Measurements from ENCODE around the gene KCNS3.
A peak's percentile ranks its signal among the peaks of the same experiment; 100 is the strongest.

KCNS3 gene, protein sequence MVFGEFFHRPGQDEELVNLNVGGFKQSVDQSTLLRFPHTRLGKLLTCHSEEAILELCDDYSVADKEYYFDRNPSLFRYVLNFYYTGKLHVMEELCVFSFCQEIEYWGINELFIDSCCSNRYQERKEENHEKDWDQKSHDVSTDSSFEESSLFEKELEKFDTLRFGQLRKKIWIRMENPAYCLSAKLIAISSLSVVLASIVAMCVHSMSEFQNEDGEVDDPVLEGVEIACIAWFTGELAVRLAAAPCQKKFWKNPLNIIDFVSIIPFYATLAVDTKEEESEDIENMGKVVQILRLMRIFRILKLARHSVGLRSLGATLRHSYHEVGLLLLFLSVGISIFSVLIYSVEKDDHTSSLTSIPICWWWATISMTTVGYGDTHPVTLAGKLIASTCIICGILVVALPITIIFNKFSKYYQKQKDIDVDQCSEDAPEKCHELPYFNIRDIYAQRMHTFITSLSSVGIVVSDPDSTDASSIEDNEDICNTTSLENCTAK

DNA sequence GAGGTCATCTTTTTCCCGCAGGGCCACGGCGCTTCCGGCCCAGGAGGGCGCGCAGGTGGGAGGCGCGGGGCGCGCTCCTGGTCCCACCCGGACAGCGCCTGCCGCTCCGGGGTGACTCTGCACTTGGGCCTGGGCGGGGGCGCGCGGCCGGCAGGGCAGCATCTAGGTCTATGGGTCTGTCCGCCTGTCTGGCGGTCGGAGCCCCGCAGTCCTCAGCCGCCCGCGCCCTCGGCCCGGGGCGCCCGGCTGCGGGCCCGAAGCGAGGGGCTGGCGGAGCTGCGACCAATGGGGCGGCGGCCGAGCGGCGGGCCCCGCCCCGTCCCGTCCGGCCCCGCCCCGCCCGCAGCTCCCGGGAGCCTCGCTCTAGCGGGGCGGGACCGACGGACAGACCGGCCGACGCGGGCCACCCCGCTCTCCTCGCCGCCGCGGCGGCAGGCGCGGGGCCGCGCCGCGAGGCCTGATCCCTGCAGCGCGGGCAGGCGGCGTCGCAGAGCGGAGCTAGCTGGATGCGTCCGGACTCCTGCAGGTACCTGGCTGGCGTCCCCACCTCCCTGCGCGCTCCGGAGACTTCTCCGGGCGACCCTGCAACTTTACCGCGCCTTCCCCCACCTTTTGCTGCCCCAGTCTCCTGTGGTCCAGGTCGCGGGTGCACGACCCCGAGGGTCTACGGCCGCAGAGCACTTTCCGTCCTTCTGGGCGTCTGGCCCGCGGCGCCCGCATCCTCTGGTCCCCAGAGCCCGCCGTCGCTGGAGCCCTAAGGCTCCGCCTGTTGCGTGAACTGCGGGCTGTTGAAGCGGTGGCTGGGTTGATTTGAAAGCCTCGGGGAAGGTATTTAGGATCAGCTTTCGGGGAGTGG is at the start of gene KCNS3:
Gene KCNS3, plus strand, starts transcription at position 387 of the 856 bp plus-strand sequence. CDS start 52,342 bp downstream, outside the sequence.
- DNase-seq = no peak

DNA sequence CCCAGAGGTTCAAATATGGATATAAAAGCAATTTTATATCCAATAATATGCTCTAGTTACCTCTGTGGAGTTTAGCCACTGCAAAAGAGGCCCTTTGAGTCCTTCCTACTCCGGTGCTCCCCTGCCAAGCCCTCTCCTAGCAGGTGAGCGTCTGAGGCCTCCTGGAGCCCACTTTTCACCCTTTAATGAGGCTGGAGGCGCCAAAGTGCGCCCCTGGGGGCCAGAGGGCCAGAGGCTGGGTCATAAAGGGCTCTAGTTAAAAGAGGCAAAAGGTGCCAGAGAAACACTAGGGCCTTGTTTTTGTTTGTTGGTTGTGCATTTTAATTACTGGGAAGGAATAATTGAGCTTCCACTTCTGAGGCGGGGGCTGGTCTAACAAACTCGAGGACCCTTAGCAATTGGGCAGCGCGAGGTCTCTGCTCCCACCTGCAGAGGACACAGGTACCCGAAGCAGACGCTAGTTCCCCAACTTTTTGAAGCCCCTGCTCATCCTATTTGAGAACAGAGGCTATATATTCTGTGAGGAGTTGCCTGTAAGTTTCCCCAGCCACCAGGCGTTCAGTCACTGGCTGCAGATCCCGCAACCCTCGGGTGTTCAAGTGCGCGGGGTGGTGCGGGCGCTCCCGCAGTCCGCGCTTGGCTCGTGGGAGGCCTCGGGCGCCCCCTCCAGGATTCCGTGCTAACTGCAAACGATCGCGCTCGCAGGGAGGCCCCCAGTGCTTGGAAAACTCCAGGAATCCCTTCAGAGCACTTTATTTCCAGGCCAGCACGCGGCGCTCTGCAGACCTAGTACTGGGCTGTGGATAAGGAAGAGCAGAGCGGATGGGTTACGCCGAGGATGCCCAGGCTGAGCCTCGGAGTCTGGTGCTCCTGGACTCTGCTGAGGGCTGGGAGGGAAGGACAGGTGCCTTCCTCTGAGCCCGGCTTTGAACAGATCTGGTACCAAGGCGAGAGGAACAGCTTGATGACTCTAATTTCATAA is 48.1 kb upstream of the KCNS3 start:
- DNase-seq = peak in 1 of 2 experiments; percentile 68

DNA sequence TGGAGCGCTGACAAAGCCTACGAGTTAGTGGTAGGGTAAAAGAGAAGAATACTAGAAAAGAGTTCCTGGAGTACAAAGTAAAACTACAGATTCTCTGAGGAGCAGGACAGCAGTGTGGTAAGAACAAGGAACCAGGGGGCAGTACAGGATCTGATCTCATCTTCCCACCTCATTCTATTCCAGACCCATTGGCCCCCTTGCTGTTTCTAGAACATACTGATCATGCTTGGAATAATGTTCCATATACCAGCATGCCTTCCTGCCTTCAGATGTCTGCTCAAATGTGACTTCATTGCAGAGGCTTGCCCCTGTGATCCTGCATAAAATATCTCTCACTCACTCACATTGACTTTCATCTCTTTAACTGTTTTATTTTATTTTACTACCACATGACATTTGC is 43.0 kb upstream of the KCNS3 start:
- DNase-seq = no peak

DNA sequence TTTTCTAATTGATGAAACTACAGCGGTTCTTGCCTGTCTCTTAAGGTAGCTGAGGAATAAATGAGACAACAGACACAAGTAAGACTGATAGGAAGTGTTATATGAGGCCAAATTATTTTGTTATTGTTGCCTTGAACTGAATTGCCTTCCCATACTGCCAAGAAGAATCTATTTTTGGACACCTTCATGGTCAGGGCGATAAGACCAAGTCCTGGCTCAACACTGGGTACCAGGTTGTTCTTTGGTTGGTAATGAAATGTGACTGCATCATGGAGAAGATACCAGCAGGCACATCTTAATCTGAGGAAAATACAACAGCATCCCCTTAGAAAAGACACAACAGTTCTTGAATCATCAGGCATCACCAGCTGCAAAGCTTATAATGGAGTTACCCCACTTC is 38.5 kb upstream of the KCNS3 start:
- DNase-seq = no peak

DNA sequence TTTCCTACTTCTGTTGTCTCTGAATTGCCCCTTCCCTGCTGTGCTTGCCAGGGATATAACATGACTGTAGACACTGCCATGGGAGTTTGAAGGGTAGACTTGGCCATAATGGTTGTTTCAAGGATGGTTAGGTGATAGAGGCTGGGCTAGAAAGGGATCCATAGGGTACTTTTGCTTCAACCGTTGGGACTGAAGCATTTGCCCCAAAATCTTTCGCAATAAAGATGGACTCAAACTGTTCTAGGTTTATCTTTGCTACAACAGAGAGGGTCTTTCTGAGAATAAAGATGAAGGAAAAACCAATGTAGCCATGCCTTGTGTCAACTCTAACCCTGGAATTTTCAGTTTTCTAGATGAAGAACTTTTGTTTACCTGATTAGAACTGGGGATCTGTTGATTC is 35.0 kb upstream of the KCNS3 start:
- no peak for DNase-seq

DNA sequence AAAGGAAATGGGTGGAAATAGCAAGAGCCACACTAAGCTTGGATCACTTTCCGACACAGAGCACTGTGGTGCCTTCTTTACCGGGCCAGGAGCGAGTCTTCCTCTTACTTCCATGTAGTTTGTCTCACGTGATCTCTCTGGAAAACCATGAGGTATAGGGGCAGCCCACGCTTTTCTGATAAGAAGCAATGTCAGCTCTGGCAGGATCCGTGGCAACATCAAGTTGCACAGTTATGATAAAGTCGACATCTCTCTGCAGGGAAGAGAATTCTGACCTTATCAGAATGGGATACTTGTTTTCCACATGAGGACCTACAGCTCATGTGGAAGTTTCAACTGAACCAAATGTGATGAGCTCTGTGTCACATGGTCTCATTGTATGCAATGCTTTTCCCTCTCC is 32.7 kb upstream of the KCNS3 start:
- DNase-seq = no peak

DNA sequence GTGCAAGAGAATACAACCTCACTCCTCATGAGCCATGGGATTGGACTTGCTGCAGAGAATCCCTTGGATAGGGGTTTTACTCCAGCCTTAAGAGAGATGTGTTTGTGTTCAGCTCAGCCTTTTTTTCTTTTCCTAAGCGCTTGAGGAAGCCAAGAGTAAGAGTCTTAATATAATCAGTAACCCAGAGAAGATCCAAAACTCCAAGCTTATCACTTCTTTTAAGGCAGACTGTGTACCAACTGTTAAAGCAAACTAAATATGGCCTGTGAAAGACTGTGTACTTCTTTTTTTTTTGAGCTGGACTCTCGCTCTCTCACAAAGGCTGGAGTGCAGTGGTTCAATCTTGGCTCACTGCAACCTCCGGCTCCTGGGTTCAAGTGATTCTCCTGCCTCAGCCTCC is 31.8 kb upstream of the KCNS3 start:
- DNase-seq = no peak

DNA sequence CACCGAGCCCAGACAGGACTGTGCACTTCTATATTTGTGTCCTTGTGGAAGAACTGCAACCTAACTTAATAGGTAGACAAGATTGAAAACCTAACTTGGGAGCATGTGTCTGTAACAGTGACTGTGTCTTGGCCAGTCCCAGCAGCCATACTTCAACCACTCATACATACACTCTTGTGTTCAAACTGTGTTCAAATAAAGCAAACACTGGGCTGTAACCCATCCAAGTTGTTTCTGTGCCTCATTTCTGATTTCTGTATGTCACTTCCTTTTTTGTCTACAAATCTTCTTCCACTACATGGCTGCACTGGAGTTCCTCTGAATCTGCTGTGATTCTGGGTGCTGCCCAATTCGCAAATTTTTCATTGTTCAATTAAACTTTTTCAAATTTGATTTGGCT is 31.2 kb upstream of the KCNS3 start:
- no peak for DNase-seq

DNA sequence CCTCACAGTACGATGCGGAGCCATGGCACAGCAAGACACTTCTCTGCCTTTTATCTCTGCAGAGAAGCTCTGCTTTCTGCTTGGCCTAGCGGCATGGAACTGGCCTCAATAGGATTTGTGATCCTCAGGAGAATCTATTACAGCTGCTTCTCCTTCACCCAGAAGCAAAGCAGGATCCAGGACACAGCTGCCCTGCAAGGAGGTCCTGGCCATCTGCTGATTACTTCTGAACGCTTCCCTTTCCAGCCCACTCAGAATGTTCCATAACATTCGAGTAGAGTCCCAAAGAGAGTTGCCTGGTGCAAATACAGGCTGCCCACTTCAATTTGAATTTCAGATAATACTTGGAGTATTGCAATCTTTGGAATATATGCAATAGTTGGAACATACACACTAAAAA is 29.2 kb upstream of the KCNS3 start:
- no peak for DNase-seq

DNA sequence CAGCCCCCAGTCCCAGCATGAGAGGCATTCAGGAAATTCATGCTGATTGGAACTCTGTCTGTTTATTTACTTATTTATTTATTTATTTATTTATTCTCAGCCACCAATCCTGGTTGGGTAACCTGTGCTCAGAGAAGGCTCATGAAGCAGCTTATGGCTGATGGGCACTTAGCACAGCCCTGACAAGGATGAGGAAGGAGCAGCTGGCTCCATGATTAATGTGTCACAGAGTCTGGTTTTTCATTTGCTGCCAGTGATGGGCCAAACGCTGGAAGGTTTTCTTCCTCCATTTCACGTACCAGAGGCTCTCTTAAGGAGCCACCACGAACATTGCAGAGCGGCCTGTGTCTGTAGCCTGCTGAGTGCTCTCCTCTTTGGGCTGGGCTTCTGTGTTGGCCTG is 28.3 kb upstream of the KCNS3 start:
- DNase-seq = no peak

DNA sequence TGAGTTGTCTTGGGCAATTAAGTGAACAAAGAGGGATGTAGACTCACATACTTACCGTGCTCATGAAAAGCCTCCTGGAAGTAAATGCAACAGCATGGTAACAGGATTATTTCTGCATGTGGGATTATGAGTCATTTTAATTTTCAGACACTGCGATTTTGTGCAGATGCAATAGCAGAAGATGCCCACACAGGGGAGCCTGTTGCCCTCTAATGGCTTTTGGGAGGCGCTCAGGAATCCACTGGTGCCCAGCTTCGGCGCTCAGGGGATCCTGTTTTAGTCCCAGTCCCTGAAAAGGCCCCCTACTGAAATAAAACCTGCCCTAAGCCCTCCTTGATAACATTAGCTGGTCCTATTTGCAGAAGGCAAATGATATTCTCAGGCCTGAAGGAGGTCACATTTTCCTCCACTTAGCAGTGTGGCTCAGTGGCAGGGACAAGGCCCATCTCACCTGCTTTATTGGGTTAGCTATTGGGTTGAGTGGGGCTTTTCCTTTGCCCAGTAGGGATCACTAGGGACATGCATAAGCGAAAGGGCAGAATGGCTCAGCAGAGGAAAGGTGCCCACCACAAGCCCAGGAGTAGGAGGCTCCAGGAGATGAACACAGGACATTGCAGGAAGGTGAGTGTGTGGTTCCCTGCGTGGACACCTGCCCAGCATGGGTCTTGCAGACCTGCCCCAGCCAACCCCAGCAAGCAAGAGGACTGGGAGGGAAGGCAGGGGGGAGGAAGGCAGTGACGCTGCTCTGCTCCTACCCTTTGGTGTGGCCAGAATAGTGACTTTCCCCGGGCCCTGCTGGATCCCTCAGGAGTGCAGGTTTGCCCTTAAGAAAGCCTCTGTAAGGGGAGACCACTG is 26.5 kb upstream of the KCNS3 start:
- DNase-seq = peak; percentile 41 to 68

DNA sequence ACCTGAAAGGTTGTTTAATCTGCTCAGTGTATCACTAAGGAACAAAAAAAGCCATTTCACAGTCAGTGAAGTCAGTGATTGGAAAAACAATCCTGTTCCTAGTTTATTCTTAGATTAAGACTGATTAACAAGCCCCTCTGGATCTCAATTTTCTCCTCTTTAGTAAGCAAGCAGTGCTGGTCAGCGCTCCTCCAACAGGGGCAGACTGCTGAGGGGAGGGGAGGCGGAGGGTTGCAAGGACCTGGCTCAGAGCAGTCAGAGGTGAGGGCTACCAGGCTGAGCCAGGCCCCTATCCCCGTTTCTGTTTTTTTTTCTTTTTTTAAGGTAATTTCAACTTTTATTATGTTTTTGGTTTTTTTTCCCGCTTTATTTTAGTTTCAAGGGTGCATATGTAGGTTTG is 24.7 kb upstream of the KCNS3 start:
- DNase-seq = no peak

DNA sequence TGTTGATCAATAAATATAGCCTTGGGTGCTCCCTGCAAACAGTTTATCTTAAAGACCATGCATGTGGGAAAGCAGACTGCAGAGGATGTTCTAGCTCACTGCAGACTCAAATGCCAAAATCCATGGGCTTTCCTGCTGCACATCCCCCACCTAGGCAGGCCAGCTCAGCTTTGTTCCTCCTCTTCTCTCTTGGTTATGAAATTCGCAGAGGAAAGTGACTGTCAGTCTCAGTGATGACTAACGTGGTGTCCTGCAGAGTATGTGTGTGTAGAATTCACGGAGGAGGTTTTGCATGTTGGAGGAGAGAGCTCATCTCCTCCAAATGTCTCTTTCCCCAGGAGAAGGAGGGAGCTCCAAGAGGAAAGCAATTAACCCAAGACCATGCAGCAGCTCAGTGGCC is 21.4 kb upstream of the KCNS3 start:
- no peak for DNase-seq

DNA sequence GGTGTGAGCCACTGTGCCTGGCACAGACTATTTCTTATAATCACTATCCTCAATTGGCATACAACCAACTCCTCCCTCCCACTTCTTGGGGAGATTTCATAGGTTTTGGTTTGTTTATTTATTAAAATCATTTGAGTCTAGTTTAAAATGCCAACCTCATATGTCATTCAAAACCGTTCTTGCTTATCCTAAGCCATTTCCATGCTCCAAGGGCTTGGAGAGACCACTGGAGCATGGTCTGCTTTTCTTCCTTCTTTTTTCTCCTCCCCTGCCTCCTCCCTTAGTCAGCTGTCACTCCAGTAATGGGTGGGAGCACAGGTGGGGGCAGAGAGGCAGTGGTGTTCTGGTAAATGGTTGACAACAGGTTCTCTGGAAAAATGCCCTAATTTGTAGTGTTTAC is 20.4 kb upstream of the KCNS3 start:
- DNase-seq = no peak

DNA sequence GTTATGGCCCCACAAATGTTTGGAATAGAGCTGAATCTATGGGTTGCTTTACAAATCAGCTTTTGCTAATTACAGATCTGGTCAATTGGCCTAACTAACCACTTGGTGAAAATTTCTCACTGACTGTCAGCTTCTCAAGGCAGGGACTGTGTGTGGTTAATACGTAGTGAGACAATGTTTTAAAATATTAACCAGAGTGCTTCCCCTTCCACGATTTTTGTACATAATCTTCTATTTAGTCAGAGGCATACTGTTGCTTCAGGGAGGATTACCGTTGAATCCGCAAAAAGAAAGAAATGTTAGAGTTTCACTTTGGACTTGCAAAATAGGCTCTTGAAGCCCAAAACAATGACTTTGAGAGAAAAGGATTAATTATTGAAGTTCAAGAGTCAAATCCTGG is 14.9 kb upstream of the KCNS3 start:
- DNase-seq = no peak

DNA sequence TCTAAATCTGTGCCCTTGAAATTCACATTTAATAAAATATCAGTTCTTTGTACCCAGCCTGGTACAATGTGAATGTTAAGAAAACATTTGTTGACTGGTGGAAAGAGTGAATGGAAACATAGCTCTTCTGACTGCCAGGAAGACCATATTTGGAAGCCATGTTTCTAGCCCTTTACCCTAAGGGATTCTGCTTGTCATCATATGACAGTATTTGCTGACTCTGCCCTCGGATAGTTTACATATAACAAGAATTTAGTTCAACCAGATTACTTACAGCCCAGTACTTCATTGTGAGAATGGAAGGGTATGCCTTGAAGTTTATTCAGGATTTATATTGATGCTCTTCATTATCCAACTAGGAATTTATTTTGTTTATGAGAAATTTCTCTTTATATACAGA is 13.8 kb upstream of the KCNS3 start:
- no peak for DNase-seq

DNA sequence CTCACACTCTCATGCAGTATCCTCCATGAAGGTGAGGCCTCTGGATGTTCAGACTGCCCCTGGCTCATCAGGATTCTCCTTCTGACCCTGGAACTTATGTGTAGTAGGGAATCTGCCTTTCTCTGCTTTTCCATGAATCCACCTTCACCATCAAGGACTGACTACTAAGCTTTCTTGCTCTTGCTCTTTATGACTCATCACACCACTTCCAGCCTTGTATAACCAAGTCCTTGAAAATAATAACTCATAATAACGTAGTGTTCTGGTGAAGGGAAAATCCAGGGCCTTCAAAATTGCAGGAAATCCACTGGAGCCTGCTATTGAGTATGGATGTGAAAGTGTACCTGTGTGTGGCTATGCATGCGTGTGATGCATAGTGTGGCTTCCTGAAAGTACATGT is 11.3 kb upstream of the KCNS3 start:
- DNase-seq = no peak

DNA sequence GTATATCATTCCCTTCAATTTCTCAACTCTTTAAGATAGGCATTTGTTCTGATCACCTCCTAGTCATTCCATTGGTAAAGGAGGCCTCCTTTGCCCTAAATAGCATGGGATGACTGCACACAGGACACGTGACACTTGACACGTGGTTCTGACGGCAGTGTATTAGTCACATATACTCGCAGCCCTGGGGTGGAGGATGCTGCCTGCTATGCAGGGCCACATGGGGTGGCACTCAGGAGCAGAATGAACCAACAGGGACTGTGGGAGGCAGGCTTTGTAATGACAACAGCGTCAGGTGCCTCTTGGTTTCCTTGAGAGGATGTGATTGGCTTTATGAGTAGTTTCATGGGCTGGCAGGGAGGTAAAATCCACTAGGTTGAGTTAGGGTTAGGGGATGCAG is 9.3 kb upstream of the KCNS3 start:
- no peak for DNase-seq

DNA sequence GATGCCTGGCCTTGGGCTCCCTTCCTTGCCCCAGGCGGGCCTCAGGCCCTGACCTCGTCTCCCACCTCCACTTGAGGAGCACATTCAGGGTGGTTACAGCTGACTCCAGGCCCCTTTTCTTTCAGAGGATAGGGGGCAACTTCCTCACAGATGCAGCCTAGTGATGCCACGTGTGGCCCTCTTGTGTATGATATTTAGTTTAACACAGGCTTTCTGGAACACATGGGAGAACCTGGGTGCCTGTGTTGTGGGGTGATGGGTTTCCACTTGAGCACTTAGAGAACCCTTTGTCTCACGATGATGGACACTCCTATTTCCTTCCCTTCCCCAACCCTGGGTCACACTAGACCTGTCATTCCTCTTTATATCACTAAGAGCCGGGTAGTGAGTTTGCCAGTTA is 6.8 kb upstream of the KCNS3 start:
- DNase-seq = no peak

DNA sequence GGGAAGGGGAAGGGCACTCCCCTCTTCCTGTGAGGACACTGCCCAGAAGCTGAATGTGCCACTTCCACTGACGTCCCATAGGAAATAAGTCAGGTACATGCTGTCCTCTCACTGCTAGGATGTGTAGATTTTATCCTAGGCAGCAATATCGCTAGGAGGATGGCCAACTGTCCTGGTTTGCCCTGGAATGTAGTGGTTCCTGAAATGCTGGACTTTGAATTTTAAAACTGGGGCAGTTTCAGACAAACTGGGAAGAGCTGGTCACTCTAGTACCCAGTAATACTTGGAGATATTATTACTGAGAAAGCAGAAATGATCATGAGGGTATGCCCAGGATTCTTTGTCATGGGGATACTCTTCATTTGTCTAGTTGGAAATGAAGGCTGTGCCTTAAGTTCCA is 5.4 kb upstream of the KCNS3 start:
- DNase-seq = no peak

DNA sequence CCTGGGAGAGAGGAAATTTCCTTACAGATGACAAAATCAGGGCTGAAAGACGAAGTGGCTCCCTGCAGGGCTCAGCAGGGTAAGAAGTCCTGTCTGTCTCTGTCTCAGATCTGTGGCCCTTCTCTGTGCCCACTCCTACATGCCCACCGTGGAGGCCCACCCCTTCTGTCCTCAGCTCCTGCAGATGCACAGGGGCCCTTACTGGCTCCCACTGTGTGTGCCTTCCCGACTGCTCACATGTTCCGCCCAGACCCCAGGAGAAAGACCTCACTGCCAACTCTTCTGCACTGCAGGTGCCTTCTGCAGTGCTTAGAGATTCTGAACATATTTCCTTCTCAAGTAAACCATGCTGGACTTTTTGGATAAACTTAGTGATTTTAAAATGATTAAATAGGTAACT is 1.9 kb upstream of the KCNS3 start:
- DNase-seq = no peak

DNA sequence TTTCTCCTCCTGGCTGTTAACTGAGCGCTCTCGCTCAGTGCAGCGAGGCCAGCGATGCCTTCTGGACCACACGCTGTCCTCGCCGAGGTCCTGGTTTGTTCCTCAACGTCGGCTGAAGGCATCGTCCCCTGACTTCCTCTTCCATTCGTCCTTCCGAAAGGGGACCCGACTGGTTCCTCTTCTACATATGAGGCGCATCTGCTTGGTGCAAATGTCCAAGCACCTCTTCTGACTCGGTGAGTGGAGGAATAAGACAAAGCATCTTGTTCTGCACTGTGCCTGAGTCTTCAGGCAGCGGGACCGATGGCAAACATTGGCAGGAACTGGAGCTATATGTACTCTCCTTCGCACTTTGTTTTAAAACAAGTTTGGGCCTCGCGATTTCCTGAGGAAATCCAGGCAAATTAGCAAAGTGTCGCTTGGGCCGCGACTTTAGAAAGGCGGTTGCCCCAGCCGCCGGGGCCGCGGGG is 621 bp upstream of the KCNS3 start:
- no peak for DNase-seq
